H1 (cell line): Measurements from ENCODE around the gene MLNR. TPM values are rescaled to one million over a fixed set of nuclear protein-coding genes. Genes with fewer than 3 reads are reported as not detected.

ENCODE experiments used
- CTCF ChIA-PET: fragments of 300-600 bp; sonication (Branson Sonifier 250); formaldehyde crosslinking; loops from one replicate; lab custom pipeline; 2021; ENCODE audit not compliant: partially characterized antibody; lab: Charles Lee
- POLR2A ChIA-PET: fragments of 300-600 bp; sonication (Branson Sonifier 250); formaldehyde crosslinking; loops from one replicate; lab custom pipeline; 2021; ENCODE audit warnings: inconsistent platforms; ENCODE audit not compliant: partially characterized antibody; lab: Charles Lee
- DNase-seq, 2 experiments: peaks; one replicate each; pipeline versions ENCODE4 v3.0.0 to v3.0.0-alpha.2; 2010 to 2022; ENCODE audit warnings: low spot score in 2 of 2, low read depth in 1 of 2, mixed read lengths in 1 of 2
- FAIRE-seq: peaks from 2 replicates; lab custom pipeline; 2011; peaks lifted over from hg19 to GRCh38; lab: Jason Lieb, UNC
- H2AFZ ChIP-seq: 2 replicates; pipeline ENCODE4 v1.8.1; 2012; ENCODE audit warnings: low read length, inconsistent platforms
- H2AK5ac ChIP-seq: 2 replicates; pipeline ENCODE4 v1.6.1; 2013; ENCODE audit warnings: low read depth, low read length
- H2BK120ac ChIP-seq: replicated peaks from 2 replicates; pipeline ENCODE3; 2013; ENCODE audit warnings: low read depth, low read length, inconsistent platforms
- H2BK12ac ChIP-seq: 2 replicates; pipeline ENCODE4 v1.6.1; 2013; ENCODE audit warnings: low read depth, low read length
- H2BK15ac ChIP-seq: 2 replicates; pipeline ENCODE4 v1.6.1; 2013; ENCODE audit warnings: low read length
- H2BK20ac ChIP-seq: 2 replicates; pipeline ENCODE4 v1.6.1; 2013; ENCODE audit warnings: low read length
- H2BK5ac ChIP-seq: 2 replicates; pipeline ENCODE4 v1.6.1; 2013; ENCODE audit warnings: low read depth, low read length
- H3K14ac ChIP-seq: 2 replicates; pipeline ENCODE4 v1.6.1; 2013; ENCODE audit warnings: inconsistent platforms; ENCODE audit not compliant: insufficient read length
- H3K18ac ChIP-seq: 2 replicates; pipeline ENCODE4 v1.6.1; 2013; ENCODE audit warnings: low read length; ENCODE audit errors: extremely low read depth
- H3K23ac ChIP-seq: 2 replicates; pipeline ENCODE4 v1.6.1; 2013; ENCODE audit warnings: inconsistent platforms; ENCODE audit not compliant: insufficient read length
- H3K23me2 ChIP-seq: 2 replicates; pipeline ENCODE4 v1.6.1; 2013; ENCODE audit warnings: low read depth, low read length
- H3K27ac ChIP-seq: 2 replicates; pipeline ENCODE4 v1.6.1; 2011; ENCODE audit warnings: low read depth, low read length, inconsistent platforms
- H3K27me3 ChIP-seq, 4 experiments: replicated peaks in 1 of 4; 1 replicate in 1 of 4; 2 replicates in 3 of 4; pipeline versions ENCODE4 v1.6.1 to v1.8.1; 2011 to 2013; ENCODE audit warnings: low read length in 3 of 4, mild to moderate bottlenecking in 3 of 4, inconsistent platforms in 2 of 4, mixed read lengths in 2 of 4, moderate library complexity in 1 of 4; ENCODE audit not compliant: control insufficient read depth in 3 of 4, insufficient read depth in 3 of 4; ENCODE audit errors: extremely low read depth in 1 of 4
- H3K36me3 ChIP-seq, 4 experiments: 2 replicates each; pipeline versions ENCODE4 v1.6.1 to v1.8.1; 2011 to 2013; ENCODE audit warnings: mild to moderate bottlenecking in 4 of 4, low read length in 3 of 4, moderate library complexity in 2 of 4, control low read depth in 1 of 4, inconsistent platforms in 1 of 4; ENCODE audit not compliant: insufficient read depth in 4 of 4, control insufficient read depth in 2 of 4
- H3K4ac ChIP-seq: replicated peaks from 2 replicates; pipeline ENCODE3; 2013; ENCODE audit warnings: low read length, low read depth, mixed read lengths, inconsistent platforms; ENCODE audit not compliant: insufficient read length
- H3K4me1 ChIP-seq, 4 experiments: replicated peaks in 1 of 4; 1 replicate in 1 of 4; 2 replicates in 3 of 4; pipeline versions ENCODE4 v1.6.1 to v1.8.1; 2011 to 2013; ENCODE audit warnings: low read length in 3 of 4, inconsistent platforms in 2 of 4, mixed read lengths in 1 of 4; ENCODE audit not compliant: insufficient read depth in 4 of 4, control insufficient read depth in 3 of 4
- H3K4me2 ChIP-seq, 2 experiments: 2 replicates each; pipeline versions ENCODE4 v1.6.1 to v1.8.1; 2011 to 2013; ENCODE audit warnings: low read depth in 2 of 2, low read length in 2 of 2, control low read depth in 1 of 2, inconsistent platforms in 1 of 2, mild to moderate bottlenecking in 1 of 2; ENCODE audit not compliant: insufficient read depth in 1 of 2
- H3K4me3 ChIP-seq, 4 experiments: fragments of 200-600, 300-600 bp in 1 of 4; sonication (generic), shearing (Covaris generic), sonication (Bioruptor Twin) in 1 of 4; 2 replicates each; pipeline versions ENCODE4 v1.5.1 to v1.8.1; 2011 to 2016; ENCODE audit warnings: low read length in 4 of 4, low read depth in 3 of 4, control low read depth in 2 of 4, inconsistent platforms in 2 of 4, mild to moderate bottlenecking in 2 of 4, mixed read lengths in 1 of 4, moderate library complexity in 1 of 4; ENCODE audit not compliant: insufficient read depth in 2 of 4; ENCODE audit errors: extremely low read depth in 1 of 4
- H3K56ac ChIP-seq: replicated peaks from 2 replicates; pipeline ENCODE3; 2013; ENCODE audit warnings: low read depth, mild to moderate bottlenecking, mixed read lengths, low read length, inconsistent platforms; ENCODE audit not compliant: insufficient read length
- H3K79me1 ChIP-seq: 2 replicates; pipeline ENCODE4 v1.6.1; 2013; ENCODE audit warnings: low read depth, low read length, control low read depth
- H3K79me2 ChIP-seq, 2 experiments: 2 replicates each; pipeline versions ENCODE4 v1.6.1 to v1.8.1; 2012 to 2013; ENCODE audit warnings: low read length in 2 of 2, mild to moderate bottlenecking in 2 of 2, inconsistent platforms in 1 of 2; ENCODE audit not compliant: insufficient read depth in 2 of 2, control insufficient read depth in 1 of 2
- H3K9ac ChIP-seq, 4 experiments: replicated peaks in 1 of 4; 1 replicate in 1 of 4; 2 replicates in 3 of 4; pipeline versions ENCODE4 v1.6.1 to v1.8.1; 2011 to 2013; ENCODE audit warnings: low read depth in 3 of 4, low read length in 3 of 4, control low read depth in 2 of 4, mild to moderate bottlenecking in 2 of 4, moderate library complexity in 2 of 4, inconsistent platforms in 1 of 4; ENCODE audit errors: extremely low read depth in 1 of 4
- H3K9me3 ChIP-seq, 2 experiments: 2 replicates each; pipeline versions ENCODE4 v1.6.1 to v1.8.1; 2012 to 2013; ENCODE audit warnings: mild to moderate bottlenecking in 2 of 2, moderate library complexity in 2 of 2, control low read depth in 1 of 2, inconsistent platforms in 1 of 2, low read depth in 1 of 2, low read length in 1 of 2, mixed read lengths in 1 of 2; ENCODE audit not compliant: insufficient read depth in 2 of 2
- H4K20me1 ChIP-seq, 2 experiments: replicated peaks in 1 of 2; 2 replicates each; pipeline versions ENCODE3 to v1.8.1; 2011 to 2013; ENCODE audit warnings: inconsistent platforms in 2 of 2, low read length in 2 of 2, mild to moderate bottlenecking in 1 of 2; ENCODE audit not compliant: insufficient read depth in 2 of 2, control insufficient read depth in 1 of 2
- H4K5ac ChIP-seq: 2 replicates; pipeline ENCODE4 v1.6.1; 2013; ENCODE audit warnings: low read length, low read depth, mixed read lengths, inconsistent platforms; ENCODE audit not compliant: insufficient read length
- H4K8ac ChIP-seq: 2 replicates; pipeline ENCODE4 v1.8.0; 2013; ENCODE audit warnings: mild to moderate bottlenecking, moderate library complexity, low read length, inconsistent platforms; ENCODE audit not compliant: insufficient read depth; ENCODE audit errors: extremely low read depth
- H4K91ac ChIP-seq: replicated peaks from 2 replicates; pipeline ENCODE3; 2013; ENCODE audit warnings: low read length, mixed read lengths, inconsistent platforms; ENCODE audit not compliant: insufficient read length
- ATF2 ChIP-seq: IDR thresholded peaks from 2 replicates; pipeline ENCODE4 v1.6.1; 2012; ENCODE audit warnings: low read length, inconsistent platforms
- ATF3 ChIP-seq: IDR thresholded peaks from 2 replicates; pipeline ENCODE4 v1.6.1; 2011; ENCODE audit warnings: low read depth, mild to moderate bottlenecking, low read length; ENCODE audit not compliant: insufficient read depth
- CHD2 ChIP-seq: IDR thresholded peaks from 2 replicates; pipeline ENCODE4 v1.6.1; 2012; ENCODE audit warnings: low read length, improper control_type of control experiment
- CTCF ChIP-seq, 3 experiments: IDR thresholded peaks; 1 replicate in 2 of 3; 2 replicates in 1 of 3; pipeline versions ENCODE4 v1.5.1 to v1.6.1; 2011; ENCODE audit warnings: low read length in 3 of 3, mild to moderate bottlenecking in 3 of 3, inconsistent platforms in 2 of 3, low read depth in 1 of 3, moderate library complexity in 1 of 3; ENCODE audit not compliant: insufficient read depth in 1 of 3; ENCODE audit errors: control extremely low read depth in 1 of 3
- EZH2 ChIP-seq: fragments of 200-600 bp; sonication (generic); IDR thresholded peaks from 2 replicates; pipeline ENCODE4 v1.7.1; 2012; ENCODE audit warnings: low read depth, mild to moderate bottlenecking, moderate library complexity, low read length, inconsistent platforms; ENCODE audit not compliant: severe bottlenecking
- POLR2A ChIP-seq, 2 experiments: IDR thresholded peaks; 1 replicate in 1 of 2; 2 replicates in 1 of 2; pipeline ENCODE4 v1.6.1; 2011; ENCODE audit warnings: low read depth in 2 of 2, low read length in 2 of 2, mild to moderate bottlenecking in 2 of 2; ENCODE audit errors: control extremely low read depth in 1 of 2
- SP1 ChIP-seq: IDR thresholded peaks from 2 replicates; pipeline ENCODE4 v1.6.1; 2011; ENCODE audit warnings: low read depth, low read length
- SP4 ChIP-seq: IDR thresholded peaks from 2 replicates; pipeline ENCODE4 v1.6.1; 2012; ENCODE audit warnings: low read length, inconsistent platforms
- TAF7 ChIP-seq: optimal IDR thresholded peaks from 2 replicates; pipeline ENCODE3; 2011; ENCODE audit warnings: low read depth, mild to moderate bottlenecking, inconsistent platforms, low read length, moderate library complexity, borderline replicate concordance
- TCF12 ChIP-seq: IDR thresholded peaks from 2 replicates; pipeline ENCODE4 v1.6.1; 2011; ENCODE audit warnings: low read depth, mild to moderate bottlenecking, low read length
- WGBS, 2 experiments: shearing (Covaris generic) in 1 of 2; methylation state at CpG; one replicate each; pipeline versions ENCODE4 v1.1.6 to v1.1.7; 2013 to 2015; ENCODE audit warnings: low lambda C conversion rate in 2 of 2, mixed read lengths in 2 of 2, inconsistent platforms in 1 of 2, low coverage in 1 of 2, missing lambda C conversion rate in 1 of 2; ENCODE audit not compliant: insufficient replicate concordance in 2 of 2, insufficient coverage in 1 of 2, insufficient read length in 1 of 2; ENCODE audit errors: extremely low coverage in 1 of 2, missing lambda C conversion rate in 1 of 2; 5-methylcytosine and 5-hydroxymethylcytosine counted together
- polyA plus RNA-seq, 7 experiments: library from polyadenylated mRNA; depleted of rRNA in 3 of 7; stranded (reverse) in 5 of 7; unstranded in 2 of 7; fragments of >200 nt in 5 of 7; fragments of 200-250 nt in 2 of 7; gene quantifications; 1 replicate in 5 of 7; 2 replicates in 1 of 7; 4 replicates in 1 of 7; pipeline versions ENCODE4 v1.2.1 to v1.2.3, GENCODE V29; 2011 to 2013; ENCODE audit warnings: missing spikeins in 2 of 7, mixed read lengths in 2 of 7
- total RNA-seq: library from RNA; stranded (reverse); fragmentation: NEBNext Ultra II Directional; extraction: Animal tissue kit (Norgen Biotek cat#: 25700); gene quantifications from 2 replicates; pipeline ENCODE4 v1.2.1, GENCODE V29; 2021

Gene MLNR
- total and polyA plus RNA-seq, 2 of the 8 experiments (the other 6 are each of a cell fraction or from before 2014, with no cell fraction given), result 0.24 to 0.29 TPM

- Histone ChIP-seq H3K4me3 (no peak overlapping the region), H2AK5ac (no peak overlapping the region), H3K18ac (no peak overlapping the region), H3K79me2 (no peaks in the 10 kb centered on the region), H3K4me1 (no peaks in the 10 kb centered on the region), H3K79me1 (no peaks in the 10 kb centered on the region; the same call in 1 of the 2 replicates), H3K36me3 (peaks cover 0 to 4% (median 0%) of the 10 kb centered on the region in 4 experiments; a peak in 1 of 8 replicates), H3K14ac (no peak overlapping the region), H2BK5ac (no peak overlapping the region), H3K9me3 (no peaks in the 10 kb centered on the region), H2BK12ac (no peak overlapping the region), H3K23ac (no peak overlapping the region), H3K23me2 (no peaks in the 10 kb centered on the region), H2BK120ac (no peak overlapping the region), H3K56ac (no peak overlapping the region), H3K9ac (no peak overlapping the region), H2BK15ac (no peak overlapping the region), H3K27me3 (no peaks in the 10 kb centered on the region), H4K5ac (no peak overlapping the region), H2AFZ (no peak overlapping the region), H2BK20ac (no peak overlapping the region), H3K4ac (no peak overlapping the region), H3K4me2 (no peak overlapping the region), H4K8ac (no peak overlapping the region), H4K91ac (no peak overlapping the region), H3K27ac (no peak overlapping the region), H4K20me1 (no peaks in the 10 kb centered on the region)
- DNase-seq, result no peak
- CTCF ChIA-PET, result no interaction called here
- WGBS, 2 experiments, result 84% methylated on average over 1 of the region's 1 CpG; no CpG with 5 or more reads in 1 of the 2 experiments
- FAIRE-seq, result no peak
- POLR2A ChIA-PET, result no interaction called here
- TF ChIP-seq SP4 (no peak), EZH2 (no peak), ATF2 (no peak), ATF3 (no peak), POLR2A (IDR thresholded peaks at IDR 0.05; ENCODE audit: control extremely low read depth in 1 of 2, low read depth in 2 of 2, low read length in 2 of 2) (no peak), CHD2 (no peak), TCF12 (no peak), CTCF (IDR thresholded peaks at IDR 0.05; ENCODE audit: control extremely low read depth in 1 of 3, insufficient read depth in 1 of 3, low read depth in 1 of 3, low read length in 3 of 3) (no peak), SP1 (no peak), TAF7 (no peak)
These were observed 33.9 kb downstream of the MLNR start for GRCh38 chr13:49254007-49254406.
